Neural progenitor cell (in vitro differentiated cells): ENCODE results near the gene PPP3R1. TPM values are rescaled to one million over a fixed set of nuclear protein-coding genes. Genes with fewer than 3 reads are reported as not detected.

Source experiments
- DNase-seq: peaks from one replicate; pipeline ENCODE4 v3.0.0-alpha.2; 2016; ENCODE audit warnings: low spot score
- H2AFZ ChIP-seq: fragments of 200-600 bp; sonication (generic); replicated peaks from 2 replicates; pipeline ENCODE4 v1.6.1; 2016; ENCODE audit warnings: antibody characterized with exemption
- H3F3A ChIP-seq: fragments of 200-600 bp; sonication (generic); 2 replicates; pipeline ENCODE4 v1.6.1; 2016; ENCODE audit warnings: antibody characterized with exemption, low read depth
- H3K27ac ChIP-seq: fragments of 200-600 bp; sonication (generic); 2 replicates; pipeline ENCODE4 v1.5.1; 2016; ENCODE audit warnings: mild to moderate bottlenecking
- H3K27me3 ChIP-seq: fragments of 200-600 bp; sonication (generic); 2 replicates; pipeline ENCODE4 v1.6.1; 2016; ENCODE audit warnings: mild to moderate bottlenecking, moderate library complexity
- H3K36me3 ChIP-seq: fragments of 200-600 bp; sonication (generic); 2 replicates; pipeline ENCODE4 v1.5.1; 2016
- H3K4me1 ChIP-seq: fragments of 200-600 bp; sonication (generic); 2 replicates; pipeline ENCODE4 v1.6.1; 2016; ENCODE audit warnings: mixed run types
- H3K4me2 ChIP-seq: fragments of 200-600 bp; sonication (generic); 2 replicates; pipeline ENCODE4 v1.6.1; 2016
- H3K4me3 ChIP-seq: fragments of 200-600 bp; sonication (generic); 2 replicates; pipeline ENCODE4 v1.5.1; 2016
- H3K79me2 ChIP-seq: fragments of 200-600 bp; sonication (generic); 2 replicates; pipeline ENCODE4 v1.6.1; 2016; ENCODE audit warnings: low read depth
- H3K9ac ChIP-seq: fragments of 200-600 bp; sonication (generic); 2 replicates; pipeline ENCODE4 v1.6.1; 2016
- H3K9me3 ChIP-seq: fragments of 200-600 bp; sonication (generic); 2 replicates; pipeline ENCODE4 v1.5.1; 2016; ENCODE audit warnings: low read depth
- H4K20me1 ChIP-seq: fragments of 200-600 bp; sonication (generic); 2 replicates; pipeline ENCODE4 v1.6.1; 2016; ENCODE audit warnings: low read depth
- H3K27ac Mint-ChIP-seq: 3 replicates; pipeline ENCODE4 v1.8.0; 2021; ENCODE audit warnings: mixed read lengths
- H3K27me3 Mint-ChIP-seq: 2 replicates; pipeline ENCODE4 v1.8.0; 2022; ENCODE audit warnings: low read depth, mild to moderate bottlenecking, inconsistent platforms, moderate library complexity, mixed read lengths; ENCODE audit not compliant: insufficient read depth
- H3K36me3 Mint-ChIP-seq: 3 replicates; pipeline ENCODE4 v1.8.0; 2021; ENCODE audit warnings: mixed read lengths
- H3K4me1 Mint-ChIP-seq: 3 replicates; pipeline ENCODE4 v1.8.0; 2021; ENCODE audit warnings: mixed read lengths
- H3K4me3 Mint-ChIP-seq: 3 replicates; pipeline ENCODE4 v1.8.0; 2021; ENCODE audit warnings: mild to moderate bottlenecking, moderate library complexity, mixed read lengths
- H3K9me3 Mint-ChIP-seq: 3 replicates; pipeline ENCODE4 v1.8.0; 2020; ENCODE audit warnings: mixed read lengths
- EZH2 ChIP-seq: fragments of 200-600 bp; sonication (generic); IDR thresholded peaks from 2 replicates; pipeline ENCODE4 v1.6.1; 2017; ENCODE audit warnings: antibody characterized with exemption, mild to moderate bottlenecking, moderate library complexity
- EZH2phosphoT487 ChIP-seq: fragments of 200-600 bp; sonication (generic); IDR thresholded peaks from 2 replicates; pipeline ENCODE4 v1.6.1; 2017; ENCODE audit warnings: antibody characterized with exemption
- total RNA-seq: library from RNA; depleted of rRNA; stranded (reverse); fragments of >200 nt; gene quantifications from 2 replicates; pipeline ENCODE4 v1.2.3, GENCODE V29; 2015; ENCODE audit warnings: low replicate concordance
- TF ChIP-seq, protein P1 (sequence below): fragments of 200-600 bp; sonication (generic); IDR thresholded peaks from 2 replicates; pipeline ENCODE4 v1.5.1; 2017; ENCODE audit warnings: antibody characterized with exemption, mild to moderate bottlenecking

The PPP3R1 gene
- total RNA-seq, 1 donor from 2014 or later: 41.4 TPM

- H3K79me2 ChIP-seq: peaks cover 61% of the 10 kb centered on the region
- peaks cover 10% of the 10 kb centered on the region for H3K36me3 Mint-ChIP-seq
- H3K4me3 Mint-ChIP-seq: peak within 1 kb of the TSS; percentile 92
Measured at GRCh38 chr2:68157402-68158133, 94.8 kb downstream of the PPP3R1 start, which contains the start of gene PNO1. TSS of gene PNO1 (plus strand) at chr2:68157888. CDS start at chr2:68157935, 47 bp downstream.

GRCh38 chr2:68157002-68157401, 95.3 kb downstream of the PPP3R1 start:
- no peaks in the 10 kb centered on the region for H3K36me3 ChIP-seq
- peaks cover 11% of the 10 kb centered on the region for H3F3A ChIP-seq
- Mint-ChIP-seq H3K4me1 (peaks cover 21% of the 10 kb centered on the region), H3K4me3 (peak overlapping the region; percentile 92), H3K27ac (peak overlapping the region; percentile 100), H3K9me3 (no peaks in the 10 kb centered on the region), H3K27me3 (no peaks in the 10 kb centered on the region), H3K36me3 (peaks cover 4% of the 10 kb centered on the region)
- H3K79me2 ChIP-seq: peaks cover 62% of the 10 kb centered on the region
- DNase-seq: peak; percentile 78
- H3K4me1 ChIP-seq: peaks cover 20% of the 10 kb centered on the region
- no peaks in the 10 kb centered on the region for H3K27me3 ChIP-seq
- H3K9ac ChIP-seq: peak overlapping the region; percentile 89
- H2AFZ ChIP-seq: peak overlapping the region; percentile 81
- no peaks in the 10 kb centered on the region for H3K9me3 ChIP-seq
- H3K4me3 ChIP-seq: peak overlapping the region; percentile 78
- no peaks in the 10 kb centered on the region for H4K20me1 ChIP-seq
- H3K4me2 ChIP-seq: peak overlapping the region; percentile 93
- TF ChIP-seq EZH2phosphoT487 (no peak), EZH2 (no peak)
- TF ChIP-seq, protein P1, sequence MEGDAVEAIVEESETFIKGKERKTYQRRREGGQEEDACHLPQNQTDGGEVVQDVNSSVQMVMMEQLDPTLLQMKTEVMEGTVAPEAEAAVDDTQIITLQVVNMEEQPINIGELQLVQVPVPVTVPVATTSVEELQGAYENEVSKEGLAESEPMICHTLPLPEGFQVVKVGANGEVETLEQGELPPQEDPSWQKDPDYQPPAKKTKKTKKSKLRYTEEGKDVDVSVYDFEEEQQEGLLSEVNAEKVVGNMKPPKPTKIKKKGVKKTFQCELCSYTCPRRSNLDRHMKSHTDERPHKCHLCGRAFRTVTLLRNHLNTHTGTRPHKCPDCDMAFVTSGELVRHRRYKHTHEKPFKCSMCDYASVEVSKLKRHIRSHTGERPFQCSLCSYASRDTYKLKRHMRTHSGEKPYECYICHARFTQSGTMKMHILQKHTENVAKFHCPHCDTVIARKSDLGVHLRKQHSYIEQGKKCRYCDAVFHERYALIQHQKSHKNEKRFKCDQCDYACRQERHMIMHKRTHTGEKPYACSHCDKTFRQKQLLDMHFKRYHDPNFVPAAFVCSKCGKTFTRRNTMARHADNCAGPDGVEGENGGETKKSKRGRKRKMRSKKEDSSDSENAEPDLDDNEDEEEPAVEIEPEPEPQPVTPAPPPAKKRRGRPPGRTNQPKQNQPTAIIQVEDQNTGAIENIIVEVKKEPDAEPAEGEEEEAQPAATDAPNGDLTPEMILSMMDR: no peak
- H3K27ac ChIP-seq: peak overlapping the region; percentile 60

More at GRCh38 chr2:68157402-68158133, 94.8 kb downstream of the PPP3R1 start, which contains the start of gene PNO1:
- Mint-ChIP-seq H3K4me1 (peaks cover 21% of the 10 kb centered on the region), H3K9me3 (no peaks in the 10 kb centered on the region), H3K27me3 (no peaks in the 10 kb centered on the region), H3K27ac (peak within 1 kb of the TSS; percentile 100)
- H3K36me3 ChIP-seq: no peaks in the 10 kb centered on the region
- H3K27ac ChIP-seq: peak within 1 kb of the TSS; percentile 93
- H3K4me1 ChIP-seq: peaks cover 20% of the 10 kb centered on the region
- H3K9me3 ChIP-seq: no peaks in the 10 kb centered on the region
- peak within 1 kb of the TSS; percentile 93 for H3K4me2 ChIP-seq
- peak within 1 kb of the TSS; percentile 81 for H2AFZ ChIP-seq
- peak within 1 kb of the TSS; percentile 89 for H3K9ac ChIP-seq
- no peak for TF ChIP-seq EZH2
- H3F3A ChIP-seq: peaks cover 11% of the 10 kb centered on the region
- H3K4me3 ChIP-seq: peak within 1 kb of the TSS; percentile 78
- no peaks in the 10 kb centered on the region for H4K20me1 ChIP-seq
- no peaks in the 10 kb centered on the region for H3K27me3 ChIP-seq
- DNase-seq: peak; percentile 97

DNA sequence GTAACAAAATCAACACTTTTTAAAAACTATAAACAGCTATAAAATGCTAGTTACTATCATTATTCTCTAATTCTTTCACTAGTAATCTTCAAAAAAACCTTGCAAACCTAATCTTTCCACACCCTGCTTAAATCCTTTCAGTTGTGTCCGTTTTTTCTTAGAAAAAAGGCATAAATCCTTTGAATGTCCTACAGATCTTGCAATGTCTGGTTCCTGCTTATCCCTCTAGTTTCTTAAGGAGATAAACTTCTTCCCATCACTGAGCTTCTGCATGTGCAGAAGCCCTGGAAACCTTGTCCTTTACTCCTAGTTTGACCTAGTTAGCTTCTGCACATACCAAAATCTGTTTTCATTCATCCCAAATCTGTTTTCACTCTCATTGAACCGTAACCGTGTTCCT, 95.9 kb downstream of the PPP3R1 start:
- Histone ChIP-seq H3F3A (peaks cover 11% of the 10 kb centered on the region), H2AFZ (no peak overlapping the region), H3K79me2 (peaks cover 67% of the 10 kb centered on the region), H3K36me3 (no peaks in the 10 kb centered on the region), H3K27me3 (no peaks in the 10 kb centered on the region), H3K9ac (peak overlapping the region; percentile 89), H3K4me3 (peak overlapping the region; percentile 78), H3K4me2 (peak overlapping the region; percentile 93), H3K4me1 (peaks cover 20% of the 10 kb centered on the region), H4K20me1 (no peaks in the 10 kb centered on the region), H3K27ac (peak overlapping the region; percentile 60), H3K9me3 (no peaks in the 10 kb centered on the region)
- Mint-ChIP-seq H3K36me3 (peaks cover 4% of the 10 kb centered on the region), H3K27me3 (no peaks in the 10 kb centered on the region), H3K27ac (peak overlapping the region; percentile 91), H3K4me1 (peaks cover 21% of the 10 kb centered on the region), H3K9me3 (no peaks in the 10 kb centered on the region), H3K4me3 (peak overlapping the region; percentile 92)
- TF ChIP-seq EZH2: no peak
- no peak for TF ChIP-seq EZH2phosphoT487
- TF ChIP-seq, protein P1: no peak
- no peak for DNase-seq

DNA sequence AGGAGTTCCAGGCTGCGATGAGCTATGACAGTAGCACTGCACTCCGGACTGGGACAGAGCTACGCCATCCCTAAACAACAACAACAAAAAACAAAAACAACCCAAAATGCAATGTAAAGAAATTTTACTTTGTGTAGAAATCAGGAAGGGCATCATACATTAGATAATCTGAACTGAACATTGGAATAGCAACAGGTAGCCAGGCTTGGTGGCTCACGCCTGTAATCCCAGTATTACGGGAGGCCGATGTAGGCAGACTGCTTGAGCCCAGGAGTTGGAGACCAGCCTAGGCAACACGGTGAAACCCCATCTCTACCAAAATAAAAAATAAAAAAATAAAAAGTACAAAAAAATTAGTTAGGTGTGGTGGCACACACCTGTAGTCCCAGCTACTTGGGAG, 96.7 kb downstream of the PPP3R1 start:
- no peak overlapping the region for H3K4me3 ChIP-seq
- H3K27me3 ChIP-seq: no peaks in the 10 kb centered on the region
- H2AFZ ChIP-seq: no peak overlapping the region
- no peak overlapping the region for H3K27ac ChIP-seq
- TF ChIP-seq EZH2phosphoT487 (no peak), EZH2 (no peak)
- TF ChIP-seq, protein P1: no peak
- no peaks in the 10 kb centered on the region for H3K36me3 ChIP-seq
- peaks cover 20% of the 10 kb centered on the region for H3K4me1 ChIP-seq
- no peak for DNase-seq
- H3K9ac ChIP-seq: no peak overlapping the region
- H4K20me1 ChIP-seq: no peaks in the 10 kb centered on the region
- peaks cover 4% of the 10 kb centered on the region for H3K36me3 Mint-ChIP-seq
- no peaks in the 10 kb centered on the region for H3K27me3 Mint-ChIP-seq
- H3K4me3 Mint-ChIP-seq: peak overlapping the region; percentile 70
- no peak overlapping the region for H3K27ac Mint-ChIP-seq
- H3K9me3 Mint-ChIP-seq: no peaks in the 10 kb centered on the region
- H3K9me3 ChIP-seq: no peaks in the 10 kb centered on the region
- H3K4me1 Mint-ChIP-seq: peaks cover 21% of the 10 kb centered on the region
- H3K4me2 ChIP-seq: no peak overlapping the region
- H3K79me2 ChIP-seq: peaks cover 59% of the 10 kb centered on the region
- peaks cover 11% of the 10 kb centered on the region for H3F3A ChIP-seq
